ENCODE measurements around the gene MEIS1.

DNA sequence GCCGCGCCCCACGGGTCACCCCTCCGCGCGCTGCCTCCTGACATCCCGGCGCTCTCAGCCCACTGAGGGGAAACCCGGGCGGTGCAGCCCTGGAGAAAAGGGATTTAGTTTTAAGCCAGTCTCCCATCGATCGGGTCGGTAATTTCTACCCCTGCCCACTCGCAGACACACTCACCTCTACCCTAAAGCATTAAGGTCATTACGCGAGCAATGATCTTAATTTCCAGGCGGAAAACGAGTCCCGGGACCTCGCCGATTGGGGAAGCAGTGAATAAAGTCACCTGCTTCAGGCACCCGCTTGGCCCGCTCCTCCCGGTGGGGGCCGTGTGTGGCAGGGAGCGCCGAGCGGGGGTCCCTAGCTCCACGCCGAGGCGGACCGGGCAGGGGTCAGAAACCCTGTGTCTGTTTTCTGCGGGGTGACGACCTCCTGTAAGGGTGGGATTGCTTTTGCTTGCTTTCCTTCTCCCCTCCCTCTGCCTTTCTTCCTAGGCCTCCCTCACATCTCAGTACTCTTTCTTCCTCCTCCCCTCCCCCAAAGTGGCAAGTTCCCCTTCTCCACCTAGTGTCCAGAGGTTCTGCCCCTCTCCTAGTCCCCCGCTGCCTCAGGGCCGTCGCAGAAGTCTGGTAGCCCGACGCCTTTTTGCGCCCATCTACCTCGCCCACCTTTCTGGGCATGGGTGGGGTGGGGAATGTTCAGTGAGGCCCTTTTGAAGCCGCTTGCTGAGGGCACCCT is 142.6 kb downstream of the MEIS1 start:
- TF ChIP-seq NRF1 (IDR thresholded peaks at IDR 0.05; ENCODE audit: low read depth, low read length) (no peak), CTCF (IDR thresholded peaks at IDR 0.05; ENCODE audit: control extremely low read depth in 1 of 3, insufficient read depth in 1 of 3, low read depth in 1 of 3, low read length in 3 of 3) (no peak), POLR2AphosphoS5 (IDR thresholded peaks at IDR 0.05; ENCODE audit: low read depth, low read length) (no peak), EZH2 (IDR thresholded peaks at IDR 0.05; ENCODE audit: low read depth, low read length, severe bottlenecking) (peak; percentile 78), KDM5A (IDR thresholded peaks at IDR 0.05; ENCODE audit: low read length) (no peak)
- TF ChIP-seq, protein P1, sequence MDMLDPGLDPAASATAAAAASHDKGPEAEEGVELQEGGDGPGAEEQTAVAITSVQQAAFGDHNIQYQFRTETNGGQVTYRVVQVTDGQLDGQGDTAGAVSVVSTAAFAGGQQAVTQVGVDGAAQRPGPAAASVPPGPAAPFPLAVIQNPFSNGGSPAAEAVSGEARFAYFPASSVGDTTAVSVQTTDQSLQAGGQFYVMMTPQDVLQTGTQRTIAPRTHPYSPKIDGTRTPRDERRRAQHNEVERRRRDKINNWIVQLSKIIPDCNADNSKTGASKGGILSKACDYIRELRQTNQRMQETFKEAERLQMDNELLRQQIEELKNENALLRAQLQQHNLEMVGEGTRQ (IDR thresholded peaks at IDR 0.05; ENCODE audit: low read length): no peak

Measured in H1 (cell line).